ENCODE results near the gene DPM1. TPM values are rescaled to one million over a fixed set of nuclear protein-coding genes. Genes with fewer than 3 reads are reported as not detected.

Gene DPM1
- total RNA-seq, 6 donors from 2014 or later: 16.4 to 61.2 (median 28.4) TPM

DNA sequence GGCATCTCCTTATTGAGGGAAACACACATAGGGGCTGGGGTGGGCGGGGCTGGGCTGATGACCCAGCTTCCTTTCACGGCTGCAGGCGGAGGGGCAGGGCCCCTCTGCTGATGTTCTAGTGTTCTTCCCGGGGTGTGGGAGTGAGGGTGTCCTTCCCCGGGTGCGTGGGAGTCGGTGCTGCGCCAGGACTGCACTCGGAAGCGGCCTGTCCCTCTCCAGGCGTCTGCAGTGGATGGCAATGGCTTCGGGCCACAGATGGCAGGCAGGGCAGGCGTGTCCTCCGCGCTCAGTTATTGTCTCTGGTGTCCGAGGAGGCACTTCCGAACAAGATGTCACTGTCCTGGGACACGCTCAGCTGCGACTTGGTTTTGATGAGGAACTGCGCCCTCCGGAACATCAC, 45.4 kb upstream of the DPM1 start:
- Histone ChIP-seq H3K4me1 (no peaks in the 10 kb centered on the region), H3K27ac (no peak overlapping the region), H3K36me3 (no peaks in the 10 kb centered on the region), H3K9me3 (no peaks in the 10 kb centered on the region), H3K27me3 (no peaks in the 10 kb centered on the region), H3K4me3 (no peak overlapping the region)
- DNase-seq: no peak
- TF ChIP-seq, protein P1, sequence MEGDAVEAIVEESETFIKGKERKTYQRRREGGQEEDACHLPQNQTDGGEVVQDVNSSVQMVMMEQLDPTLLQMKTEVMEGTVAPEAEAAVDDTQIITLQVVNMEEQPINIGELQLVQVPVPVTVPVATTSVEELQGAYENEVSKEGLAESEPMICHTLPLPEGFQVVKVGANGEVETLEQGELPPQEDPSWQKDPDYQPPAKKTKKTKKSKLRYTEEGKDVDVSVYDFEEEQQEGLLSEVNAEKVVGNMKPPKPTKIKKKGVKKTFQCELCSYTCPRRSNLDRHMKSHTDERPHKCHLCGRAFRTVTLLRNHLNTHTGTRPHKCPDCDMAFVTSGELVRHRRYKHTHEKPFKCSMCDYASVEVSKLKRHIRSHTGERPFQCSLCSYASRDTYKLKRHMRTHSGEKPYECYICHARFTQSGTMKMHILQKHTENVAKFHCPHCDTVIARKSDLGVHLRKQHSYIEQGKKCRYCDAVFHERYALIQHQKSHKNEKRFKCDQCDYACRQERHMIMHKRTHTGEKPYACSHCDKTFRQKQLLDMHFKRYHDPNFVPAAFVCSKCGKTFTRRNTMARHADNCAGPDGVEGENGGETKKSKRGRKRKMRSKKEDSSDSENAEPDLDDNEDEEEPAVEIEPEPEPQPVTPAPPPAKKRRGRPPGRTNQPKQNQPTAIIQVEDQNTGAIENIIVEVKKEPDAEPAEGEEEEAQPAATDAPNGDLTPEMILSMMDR (IDR thresholded peaks at IDR 0.05): no peak
- TF ChIP-seq POLR2AphosphoS5 (IDR thresholded peaks at IDR 0.05) (no peak), EP300 (IDR thresholded peaks at IDR 0.05) (no peak), POLR2A (IDR thresholded peaks at IDR 0.05) (no peak)
- no peak for ATAC-seq (ENCODE audit: low FRiP score in 2 of 2)
- 79 to 81% methylated on average over 21 of the region's 21 CpGs for WGBS, 2 donors

GRCh38 chr20:51002633-51003032, 44.3 kb upstream of the DPM1 start:
- no peaks in the 10 kb centered on the region for H3K9me3 ChIP-seq
- no peaks in the 10 kb centered on the region for H3K36me3 ChIP-seq
- TF ChIP-seq, protein P1 (IDR thresholded peaks at IDR 0.05): no peak
- no peak for TF ChIP-seq POLR2A (IDR thresholded peaks at IDR 0.05)
- H3K4me3 ChIP-seq: no peak overlapping the region
- no peak for ATAC-seq (ENCODE audit: low FRiP score in 2 of 2)
- WGBS, 2 donors: 56 to 71% methylated on average over 1 to 7 of the region's 7 CpGs
- H3K27ac ChIP-seq: no peak overlapping the region
- DNase-seq: no peak
- H3K27me3 ChIP-seq: no peaks in the 10 kb centered on the region
- H3K4me1 ChIP-seq: no peaks in the 10 kb centered on the region

DNA sequence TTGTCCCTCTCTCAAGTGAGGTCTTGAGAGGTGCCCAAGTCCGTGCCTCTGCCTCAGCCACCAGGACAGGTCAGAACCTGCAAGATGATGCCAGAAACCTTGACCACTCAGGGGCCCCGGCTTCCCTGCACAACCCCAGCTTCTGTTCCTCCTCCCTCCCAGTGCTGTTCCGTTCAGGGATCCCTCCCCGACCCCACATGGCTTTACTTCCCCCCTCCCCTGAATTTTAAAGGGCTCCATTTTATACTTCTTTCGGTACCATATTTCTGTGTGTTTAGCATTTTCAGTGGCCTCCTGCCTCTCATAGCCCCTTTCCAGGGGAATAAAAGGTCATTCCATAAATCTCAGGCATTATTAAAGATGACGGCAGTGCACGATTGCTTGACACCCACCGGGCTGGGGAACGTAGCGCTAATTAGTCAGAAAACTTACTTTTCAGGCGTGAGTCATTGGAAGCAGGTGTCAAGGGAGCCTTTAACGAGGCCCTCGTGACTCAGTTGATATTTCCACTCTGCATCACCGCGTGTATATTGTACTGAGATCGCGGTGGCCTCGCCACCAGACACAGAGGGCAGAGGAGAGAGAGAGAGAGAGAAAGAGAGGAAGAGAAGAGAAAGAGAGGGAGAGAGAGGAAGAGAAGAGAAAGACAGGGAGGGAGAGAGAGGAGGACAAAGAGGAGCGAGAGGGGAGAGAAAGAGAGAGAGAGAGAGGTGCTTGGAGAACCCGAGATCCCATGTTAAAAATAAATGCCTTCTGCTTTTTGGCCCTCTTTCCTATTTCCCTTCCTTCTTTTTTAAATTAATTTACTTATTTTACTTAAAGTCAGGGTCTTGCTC, 43.3 kb upstream of the DPM1 start:
- H3K4me3 ChIP-seq: no peak overlapping the region
- no peaks in the 10 kb centered on the region for H3K36me3 ChIP-seq
- no peaks in the 10 kb centered on the region for H3K4me1 ChIP-seq
- H3K9me3 ChIP-seq: no peaks in the 10 kb centered on the region
- ATAC-seq (ENCODE audit: low FRiP score in 2 of 2) (no peak), DNase-seq (no peak)
- 78 to 83% methylated on average over 20 of the region's 20 CpGs for WGBS, 2 donors
- no peak for TF ChIP-seq EP300 (IDR thresholded peaks at IDR 0.05)
- TF ChIP-seq POLR2AphosphoS5 (IDR thresholded peaks at IDR 0.05): no peak
- TF ChIP-seq, protein P1 (IDR thresholded peaks at IDR 0.05): no peak
- no peak for TF ChIP-seq POLR2A (IDR thresholded peaks at IDR 0.05)
- H3K27me3 ChIP-seq: no peaks in the 10 kb centered on the region
- no peak overlapping the region for H3K27ac ChIP-seq

DNA sequence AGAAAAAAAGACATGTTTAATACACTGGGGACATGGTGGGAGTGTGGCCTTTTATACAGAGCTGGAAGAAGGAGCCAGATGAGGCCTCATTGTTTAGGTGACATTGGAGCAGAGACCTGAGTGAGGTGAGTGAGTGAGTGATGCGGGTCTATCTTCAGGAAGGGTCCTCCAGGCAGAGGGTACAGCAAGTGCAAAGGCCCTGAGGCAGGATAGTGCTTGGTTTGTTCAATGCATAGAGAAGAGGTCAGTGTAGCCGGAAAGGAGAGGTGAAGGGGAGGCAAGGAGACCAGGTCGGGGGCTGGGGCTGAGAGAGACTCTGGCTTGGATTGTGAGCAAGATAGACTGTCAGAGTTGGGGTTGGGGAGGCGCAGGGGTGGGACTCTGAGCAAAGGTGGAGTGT, 41.0 kb upstream of the DPM1 start:
- DNase-seq: no peak
- H3K4me1 ChIP-seq: no peaks in the 10 kb centered on the region
- TF ChIP-seq POLR2A (IDR thresholded peaks at IDR 0.05): no peak
- TF ChIP-seq POLR2AphosphoS5 (IDR thresholded peaks at IDR 0.05): no peak
- TF ChIP-seq, protein P1 (IDR thresholded peaks at IDR 0.05): no peak
- TF ChIP-seq EP300 (IDR thresholded peaks at IDR 0.05): no peak
- H3K36me3 ChIP-seq: no peaks in the 10 kb centered on the region
- no peaks in the 10 kb centered on the region for H3K9me3 ChIP-seq
- WGBS, 2 donors: 84 to 87% methylated on average over 4 of the region's 4 CpGs
- H3K27me3 ChIP-seq: no peaks in the 10 kb centered on the region
- ATAC-seq (ENCODE audit: low FRiP score in 2 of 2): no peak
- no peak overlapping the region for H3K4me3 ChIP-seq
- H3K27ac ChIP-seq: no peak overlapping the region
